Measurements from ENCODE around the gene PROSER2. TPM values are rescaled to one million over a fixed set of nuclear protein-coding genes. Genes with fewer than 3 reads are reported as not detected.
A peak's percentile ranks its signal among the peaks of the same experiment; 100 is the strongest.

The PROSER2 gene
- total and polyA plus RNA-seq, 9 of the 15 experiments (the other 6 are each of a cell fraction or from before 2014, with no cell fraction given) = 0.62 to 14.8 (median 2.9) TPM

GRCh38 chr10:11898372-11899066 lies 75.4 kb downstream of the PROSER2 start (continued):
- TF ChIP-seq REST (IDR thresholded peaks at IDR 0.05; ENCODE audit: borderline replicate concordance) (no peak), REST (CRISPR knock-in tag; IDR thresholded peaks at IDR 0.05; ENCODE audit: low read depth) (no peak), ELF2 (CRISPR knock-in tag; IDR thresholded peaks at IDR 0.05) (no peak), TCF15 (CRISPR knock-in tag; IDR thresholded peaks at IDR 0.05) (0 out of 2 replicates have a peak, but pooled peaks have one; percentile 4), CBFB (CRISPR knock-in tag; IDR thresholded peaks at IDR 0.05) (no peak), ZNF41 (CRISPR knock-in tag; conservative IDR thresholded peaks at IDR 0.05) (no peak), POLR2G (IDR thresholded peaks at IDR 0.05; ENCODE audit: low read depth, low read length) (peak; percentile 90), HSF4 (CRISPR knock-in tag; IDR thresholded peaks at IDR 0.05; ENCODE audit: borderline replicate concordance) (no peak), IRF1 (CRISPR knock-in tag; IDR thresholded peaks at IDR 0.05; ENCODE audit: borderline replicate concordance) (no peak), KLF6 (CRISPR knock-in tag; IDR thresholded peaks at IDR 0.05; ENCODE audit: borderline replicate concordance) (no peak; the same call in 1 of the 2 replicates), ZNF699 (CRISPR knock-in tag; IDR thresholded peaks at IDR 0.05; ENCODE audit: insufficient replicate concordance) (no peak), NFRKB (IDR thresholded peaks at IDR 0.05; ENCODE audit: low read depth) (peak; percentile 97), ATF3 (IDR thresholded peaks at IDR 0.05) (peak; percentile 74), ATF3 (CRISPR knock-in tag; conservative IDR thresholded peaks at IDR 0.05) (peak; percentile 75; the same call in 1 of the 2 replicates), ZNF586 (CRISPR knock-in tag; conservative IDR thresholded peaks at IDR 0.05) (no peak), RUNX1 (IDR thresholded peaks at IDR 0.05; ENCODE audit: low read depth) (no peak)
- TF ChIP-seq, protein P1, sequence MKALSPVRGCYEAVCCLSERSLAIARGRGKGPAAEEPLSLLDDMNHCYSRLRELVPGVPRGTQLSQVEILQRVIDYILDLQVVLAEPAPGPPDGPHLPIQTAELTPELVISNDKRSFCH (CRISPR knock-in tag; IDR thresholded peaks at IDR 0.05) = no peak
- TF ChIP-seq, protein P1 (tag; IDR thresholded peaks at IDR 0.05) = peak; percentile 74; the same call in 1 of the 2 replicates
